Measurements from ENCODE around the gene OR10K1.

The OR10K1 gene

GRCh38 chr1:158485455-158485854 lies 23.8 kb downstream of the OR10K1 start:
- no peaks in the 10 kb centered on the region for H3K36me3 ChIP-seq (ENCODE audit: insufficient read depth)
- H3K79me2 ChIP-seq (ENCODE audit: insufficient read depth, low read depth), result no peaks in the 10 kb centered on the region
- no peak overlapping the region for H2AFZ ChIP-seq (ENCODE audit: low read depth)
- no peaks in the 10 kb centered on the region for H3K27me3 ChIP-seq (ENCODE audit: insufficient read depth, low read depth)
- H4K20me1 ChIP-seq (ENCODE audit: insufficient read depth), result no peaks in the 10 kb centered on the region
- no peak overlapping the region for H3K4me2 ChIP-seq
- H3K4me1 ChIP-seq (ENCODE audit: low read depth, poor library complexity, severe bottlenecking), result no peaks in the 10 kb centered on the region
- no peak overlapping the region for H3K9ac ChIP-seq
- H3K4me3 ChIP-seq (IDR thresholded peaks at IDR 0.05; ENCODE audit: insufficient read depth, low read depth, low read length), result no peak overlapping the region
- no peak for TF ChIP-seq CTCF (conservative IDR thresholded peaks at IDR 0.05; ENCODE audit: low read depth, low read length)
- no peak overlapping the region for H3K27ac ChIP-seq

GRCh38 chr1:158491316-158491715 lies 29.7 kb downstream of the OR10K1 start:
- no peak overlapping the region for H3K9ac ChIP-seq
- H4K20me1 ChIP-seq (ENCODE audit: insufficient read depth), result no peaks in the 10 kb centered on the region
- H3K79me2 ChIP-seq (ENCODE audit: insufficient read depth, low read depth), result no peaks in the 10 kb centered on the region
- no peak overlapping the region for H3K4me2 ChIP-seq
- H3K27me3 ChIP-seq (ENCODE audit: insufficient read depth, low read depth), result no peaks in the 10 kb centered on the region
- H3K27ac ChIP-seq, result no peak overlapping the region
- H3K4me1 ChIP-seq (ENCODE audit: low read depth, poor library complexity, severe bottlenecking), result no peaks in the 10 kb centered on the region
- no peak overlapping the region for H2AFZ ChIP-seq (ENCODE audit: low read depth)
- no peak for TF ChIP-seq CTCF (conservative IDR thresholded peaks at IDR 0.05; ENCODE audit: low read depth, low read length)
- no peaks in the 10 kb centered on the region for H3K36me3 ChIP-seq (ENCODE audit: insufficient read depth)
- no peak overlapping the region for H3K4me3 ChIP-seq (IDR thresholded peaks at IDR 0.05; ENCODE audit: insufficient read depth, low read depth, low read length)

GRCh38 chr1:158493054-158493453 lies 31.4 kb downstream of the OR10K1 start:
- no peak overlapping the region for H3K27ac ChIP-seq
- H3K4me2 ChIP-seq, result no peak overlapping the region
- no peaks in the 10 kb centered on the region for H4K20me1 ChIP-seq (ENCODE audit: insufficient read depth)
- no peaks in the 10 kb centered on the region for H3K36me3 ChIP-seq (ENCODE audit: insufficient read depth)
- no peaks in the 10 kb centered on the region for H3K4me1 ChIP-seq (ENCODE audit: low read depth, poor library complexity, severe bottlenecking)
- no peaks in the 10 kb centered on the region for H3K27me3 ChIP-seq (ENCODE audit: insufficient read depth, low read depth)
- H2AFZ ChIP-seq (ENCODE audit: low read depth), result no peak overlapping the region
- TF ChIP-seq CTCF (conservative IDR thresholded peaks at IDR 0.05; ENCODE audit: low read depth, low read length), result no peak
- H3K4me3 ChIP-seq (IDR thresholded peaks at IDR 0.05; ENCODE audit: insufficient read depth, low read depth, low read length), result no peak overlapping the region
- H3K9ac ChIP-seq, result no peak overlapping the region
- H3K79me2 ChIP-seq (ENCODE audit: insufficient read depth, low read depth), result no peaks in the 10 kb centered on the region

GRCh38 chr1:158494796-158495195 lies 33.2 kb downstream of the OR10K1 start:
- Histone ChIP-seq H3K27ac (no peak overlapping the region), H3K9ac (no peak overlapping the region), H4K20me1 (ENCODE audit: insufficient read depth) (no peaks in the 10 kb centered on the region), H2AFZ (ENCODE audit: low read depth) (no peak overlapping the region), H3K4me2 (no peak overlapping the region), H3K4me3 (IDR thresholded peaks at IDR 0.05; ENCODE audit: insufficient read depth, low read depth, low read length) (no peak overlapping the region), H3K36me3 (ENCODE audit: insufficient read depth) (no peaks in the 10 kb centered on the region), H3K27me3 (ENCODE audit: insufficient read depth, low read depth) (no peaks in the 10 kb centered on the region), H3K79me2 (ENCODE audit: insufficient read depth, low read depth) (no peaks in the 10 kb centered on the region), H3K4me1 (ENCODE audit: low read depth, poor library complexity, severe bottlenecking) (no peaks in the 10 kb centered on the region)
- no peak for TF ChIP-seq CTCF (conservative IDR thresholded peaks at IDR 0.05; ENCODE audit: low read depth, low read length)

- no peaks in the 10 kb centered on the region for H3K4me1 ChIP-seq (ENCODE audit: low read depth, poor library complexity, severe bottlenecking)
- no peak overlapping the region for H3K4me3 ChIP-seq (IDR thresholded peaks at IDR 0.05; ENCODE audit: insufficient read depth, low read depth, low read length)
- no peaks in the 10 kb centered on the region for H3K27me3 ChIP-seq (ENCODE audit: insufficient read depth, low read depth)
- H3K27ac ChIP-seq, result no peak overlapping the region
- H4K20me1 ChIP-seq (ENCODE audit: insufficient read depth), result no peaks in the 10 kb centered on the region
- H3K79me2 ChIP-seq (ENCODE audit: insufficient read depth, low read depth), result no peaks in the 10 kb centered on the region
- TF ChIP-seq CTCF (conservative IDR thresholded peaks at IDR 0.05; ENCODE audit: low read depth, low read length), result peak; percentile 50
- H3K36me3 ChIP-seq (ENCODE audit: insufficient read depth), result no peaks in the 10 kb centered on the region
- no peak overlapping the region for H2AFZ ChIP-seq (ENCODE audit: low read depth)
- H3K9ac ChIP-seq, result no peak overlapping the region
- H3K4me2 ChIP-seq, result no peak overlapping the region
Observed at GRCh38 chr1:158496374-158496773, 34.7 kb downstream of the OR10K1 start.
